NCI-H2029 (cell line): ENCODE data around the gene E2F1.

Experiments used
- DNase-seq: peaks from one replicate; lab custom pipeline; 2025; lab: John Stamatoyannopoulos, UW

Gene E2F1

DNA sequence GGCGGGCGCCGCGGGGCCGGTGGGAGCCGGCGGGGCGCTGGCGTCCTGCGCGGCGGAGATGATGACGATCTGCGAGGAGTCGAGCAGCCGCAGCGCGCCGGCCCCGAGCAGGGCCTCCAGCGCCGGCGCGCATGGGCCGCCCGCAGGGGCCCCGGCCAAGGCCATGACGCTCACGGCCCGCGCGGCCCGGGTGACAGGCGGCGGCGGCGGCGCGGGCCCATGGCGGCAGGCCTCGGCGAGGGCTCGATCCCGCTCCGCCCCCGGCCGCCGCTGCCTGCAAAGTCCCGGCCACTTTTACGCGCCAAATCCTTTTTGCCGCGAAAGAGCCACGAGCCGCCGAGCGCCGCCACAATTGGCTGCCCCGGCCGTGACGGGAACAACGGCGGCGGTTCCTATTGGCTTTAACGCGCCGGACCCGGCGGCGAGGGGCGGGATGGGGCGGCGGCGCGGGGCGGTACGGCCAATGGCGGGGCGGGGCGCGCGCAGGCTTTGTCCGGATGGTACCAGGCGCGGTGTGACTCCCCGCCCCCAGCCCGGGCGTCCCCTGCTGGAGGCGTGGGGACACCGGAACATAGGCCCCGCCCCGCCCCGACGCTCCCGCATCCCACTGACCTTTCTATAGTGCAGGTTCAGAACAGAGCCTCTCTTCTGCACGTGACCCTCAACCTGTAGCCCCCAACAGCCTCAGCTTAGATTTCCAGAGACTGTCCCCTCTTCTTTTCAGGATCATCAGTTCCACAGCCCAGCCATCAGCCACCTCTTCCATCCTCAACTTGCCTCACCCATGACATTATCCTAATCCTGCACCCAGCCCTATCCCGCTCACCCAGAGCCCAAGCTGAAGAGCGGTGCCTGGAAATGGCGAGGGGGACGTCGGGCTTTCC, at the start of gene E2F1:
E2F1 (minus strand) TSS at position 286 of the 884 bp plus-strand sequence; CDS start at position 165, 121 bp downstream.
- peak; percentile 95 for DNase-seq

GRCh38 chr20:33733654-33734576, 47.7 kb upstream of the E2F1 start:
- no peak for DNase-seq

- peak; percentile 73 for DNase-seq
Measured at GRCh38 chr20:33732166-33732970, 46.2 kb upstream of the E2F1 start.

DNA sequence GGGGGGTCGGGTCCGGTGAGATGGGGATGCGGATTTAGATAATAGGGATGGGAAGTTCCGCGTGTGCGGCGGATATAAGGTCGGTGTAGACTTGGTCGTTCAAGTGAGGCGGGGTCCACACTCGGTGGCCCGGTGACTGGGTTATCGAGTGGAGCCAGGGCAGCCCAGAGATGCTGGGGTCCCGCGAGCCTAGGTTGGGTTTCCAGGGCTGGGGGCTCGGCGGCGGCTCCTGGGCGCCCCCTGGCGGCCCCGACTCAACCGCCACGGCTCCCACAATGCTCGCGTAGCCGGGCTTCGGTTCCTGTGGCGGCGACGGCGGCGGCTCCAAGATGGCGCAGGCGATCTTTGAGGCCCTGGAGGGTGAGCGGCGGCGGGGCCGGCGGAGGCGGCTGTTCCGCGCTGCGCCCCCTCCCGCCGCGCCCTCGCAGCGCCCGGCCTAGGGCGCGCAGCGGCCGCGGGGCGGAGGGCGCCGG, 45.5 kb upstream of the E2F1 start, which contains the start of gene ZNF341:
ZNF341 (plus strand) TSS at position 304 of the 473 bp plus-strand sequence; CDS start at position 330, 26 bp downstream.
- peak; percentile 89 for DNase-seq

DNA sequence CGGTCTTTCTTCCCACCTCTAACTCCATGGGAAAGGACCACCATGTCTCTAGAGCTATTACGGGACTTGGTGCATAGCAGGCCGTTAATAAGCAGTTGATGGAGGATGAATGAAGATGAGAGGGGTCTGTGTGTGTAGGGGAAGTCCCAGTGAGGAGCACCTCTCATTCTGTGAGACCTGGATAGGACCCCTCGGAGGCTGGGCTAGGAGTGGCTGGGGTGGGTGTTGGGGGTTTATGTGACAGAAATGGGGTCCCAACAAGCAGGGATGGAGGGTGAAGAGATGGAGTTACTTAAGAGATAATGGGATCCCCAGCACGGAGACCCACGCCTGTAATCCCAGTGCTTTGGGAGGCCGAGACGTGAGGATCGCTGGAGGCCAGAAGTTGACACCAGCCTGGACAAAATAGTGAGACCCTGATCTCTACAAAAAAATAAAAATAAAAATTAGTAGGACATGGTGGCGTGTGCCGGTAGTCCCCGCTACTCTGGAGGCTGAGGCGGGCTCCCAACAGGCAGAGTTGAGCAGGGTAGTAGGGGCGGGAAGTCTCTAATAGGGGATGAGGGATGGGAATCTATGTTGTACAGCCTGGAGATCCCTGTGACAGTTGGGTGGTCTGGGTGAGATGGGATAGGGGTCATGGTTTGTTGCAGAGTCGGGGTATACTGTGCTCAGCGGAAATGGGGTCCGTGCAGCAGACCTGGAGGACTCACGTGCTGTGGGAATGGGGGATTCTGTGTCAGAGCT, 44.9 kb upstream of the E2F1 start:
- no peak for DNase-seq

GRCh38 chr20:33729101-33729500, 42.9 kb upstream of the E2F1 start:
- no peak for DNase-seq

DNA sequence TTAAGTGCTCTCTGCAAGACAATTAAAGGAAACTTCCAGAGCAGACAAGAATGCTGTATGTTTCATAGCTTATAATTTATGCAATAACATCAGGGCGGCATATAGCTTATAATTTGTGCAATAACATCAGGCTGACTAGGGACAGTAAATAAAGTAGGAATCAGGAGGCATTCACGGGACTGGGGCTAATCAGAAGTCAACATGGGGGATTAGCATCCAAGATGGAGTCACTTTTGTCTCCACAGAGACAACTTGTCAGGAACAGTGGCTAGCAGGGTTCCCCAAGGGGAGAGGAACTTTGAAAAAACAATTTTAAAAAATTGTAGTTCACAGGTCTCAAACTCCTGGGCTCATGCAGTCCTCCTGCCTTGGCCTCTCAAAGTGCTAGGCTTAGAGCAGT, 42.3 kb upstream of the E2F1 start:
- no peak for DNase-seq

- no peak for DNase-seq
Measured at GRCh38 chr20:33727806-33728205, 41.6 kb upstream of the E2F1 start.

DNA sequence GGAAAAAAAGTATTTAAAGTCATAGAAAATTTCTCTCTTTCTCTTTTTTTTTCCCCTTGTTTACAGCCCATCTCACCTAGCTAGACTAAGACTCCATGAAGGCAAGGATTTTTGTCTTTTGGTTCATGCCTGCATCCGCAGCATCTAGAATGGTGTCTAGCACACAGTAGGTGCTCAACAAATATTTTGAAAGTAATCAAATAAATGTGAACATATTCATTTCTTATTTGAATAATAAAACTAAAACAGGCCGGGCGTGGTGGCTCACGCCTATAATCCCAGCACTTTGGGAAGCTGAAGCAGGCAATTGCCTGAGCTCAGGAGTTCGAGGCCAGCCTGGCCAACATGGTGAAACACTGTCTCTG, 40.9 kb upstream of the E2F1 start:
- DNase-seq: no peak

- no peak for DNase-seq
Measured at GRCh38 chr20:33725607-33726264, 39.6 kb upstream of the E2F1 start.

- DNase-seq: no peak
Measured at GRCh38 chr20:33724439-33725094, 38.4 kb upstream of the E2F1 start.

DNA sequence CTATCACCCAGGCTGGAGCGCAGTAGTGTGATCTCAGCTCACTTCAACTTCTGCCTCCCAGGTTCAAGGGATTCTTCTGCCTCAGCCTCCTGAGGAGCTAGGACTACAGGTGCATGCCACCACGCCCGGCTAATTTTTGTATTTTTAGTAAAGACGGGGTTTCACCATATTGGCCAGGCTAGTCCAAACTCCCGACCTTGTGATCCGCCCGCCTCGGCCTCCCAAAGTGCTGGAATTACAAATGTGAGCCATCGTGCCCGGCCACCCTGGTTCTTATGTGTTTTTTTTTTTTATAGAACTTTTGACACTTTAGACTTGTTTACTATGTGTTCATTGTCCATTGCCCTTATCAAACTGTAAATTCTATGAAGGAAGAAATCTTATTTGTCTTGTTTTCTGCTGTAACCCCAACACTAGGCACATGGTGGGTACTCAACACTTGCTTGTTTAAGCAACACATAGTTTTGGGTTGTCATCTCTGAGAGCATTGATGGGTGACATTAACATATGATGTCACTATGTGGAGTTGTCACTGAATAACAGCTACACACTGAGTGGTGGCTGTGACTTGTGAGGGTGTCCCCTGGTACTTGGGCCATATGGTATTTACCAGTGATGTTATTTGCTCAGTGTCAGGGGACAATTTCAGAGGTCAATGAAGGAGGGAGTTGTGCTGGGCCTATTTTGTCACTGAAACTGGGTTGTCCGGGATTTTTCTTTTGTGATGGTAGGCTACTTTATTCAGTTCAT, 35.4 kb upstream of the E2F1 start:
- DNase-seq: no peak

DNA sequence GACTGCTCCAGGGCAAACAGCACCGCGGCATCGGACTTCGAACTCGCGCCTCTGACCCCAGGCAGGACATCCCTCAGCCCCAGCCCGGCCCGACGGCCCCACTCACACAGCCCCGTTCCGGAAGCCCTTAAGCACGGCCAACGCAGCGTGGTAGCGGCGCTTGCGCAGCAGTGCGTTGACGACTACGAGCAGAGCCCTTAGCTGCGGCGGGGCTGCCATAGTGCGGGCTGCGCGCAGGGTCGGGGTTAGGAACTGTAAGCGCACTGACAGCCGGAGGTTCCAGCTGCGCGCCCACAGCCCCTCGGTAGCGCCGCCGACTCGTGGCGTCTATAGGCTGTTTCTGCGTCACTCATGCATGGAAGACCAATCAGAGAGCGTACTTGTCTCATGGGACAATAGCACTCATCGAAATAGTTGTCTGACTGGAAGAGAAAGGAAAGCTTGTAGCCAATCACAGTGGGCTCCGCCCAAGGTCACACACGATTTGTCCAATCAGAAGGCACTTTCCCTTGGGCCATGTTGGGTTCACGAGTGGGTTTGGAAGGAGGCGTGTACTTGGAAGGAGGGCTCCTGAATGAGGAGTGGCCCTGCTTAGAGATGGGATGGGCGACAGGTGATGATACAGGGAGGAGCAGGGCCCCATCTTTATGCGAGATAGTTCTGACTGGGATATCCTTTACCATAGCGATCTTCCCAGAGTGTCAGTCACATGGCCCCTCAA, 34.0 kb upstream of the E2F1 start, which contains the start of gene PXMP4:
PXMP4 (minus strand) TSS at position 322 of the 721 bp plus-strand sequence; CDS start at position 219, 103 bp downstream.
- DNase-seq: peak; percentile 99

DNA sequence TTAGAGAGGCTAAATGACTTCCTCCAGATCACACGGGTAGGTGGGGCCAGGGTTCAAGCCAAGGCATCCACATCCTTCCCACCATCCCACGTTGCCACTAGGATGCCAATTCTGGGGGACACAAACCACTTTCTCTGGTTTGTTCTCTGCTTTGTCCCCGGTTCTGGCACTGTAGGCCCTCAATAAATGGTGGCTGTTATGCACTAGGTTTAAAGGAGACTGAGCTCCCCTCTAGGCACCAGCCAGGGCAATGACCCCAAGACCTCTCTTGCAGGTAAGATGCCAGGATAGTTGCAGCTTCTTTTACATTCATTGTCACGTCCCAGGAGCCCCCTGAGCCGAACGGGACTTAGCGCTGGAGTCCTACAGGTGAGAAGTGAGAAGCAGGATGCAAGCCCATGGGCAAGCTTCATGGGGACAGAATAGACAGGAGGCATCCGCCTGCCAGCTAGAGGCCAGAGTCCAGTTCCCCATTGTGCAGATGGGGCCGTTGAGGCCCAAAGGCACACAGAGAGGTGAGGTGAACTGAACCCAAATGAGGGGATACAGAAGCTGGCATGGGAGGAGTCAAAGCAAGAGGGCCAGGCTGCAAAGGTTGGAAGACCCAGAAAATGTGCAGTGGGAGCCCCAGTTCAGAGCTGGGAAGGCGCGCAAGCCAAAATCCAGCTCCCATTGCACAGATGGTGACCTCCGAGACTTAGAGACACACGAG, 33.2 kb upstream of the E2F1 start:
- no peak for DNase-seq

- DNase-seq: no peak
Measured at GRCh38 chr20:33716498-33716897, 30.3 kb upstream of the E2F1 start.

- no peak for DNase-seq
Measured at GRCh38 chr20:33713865-33714367, 27.7 kb upstream of the E2F1 start.

DNA sequence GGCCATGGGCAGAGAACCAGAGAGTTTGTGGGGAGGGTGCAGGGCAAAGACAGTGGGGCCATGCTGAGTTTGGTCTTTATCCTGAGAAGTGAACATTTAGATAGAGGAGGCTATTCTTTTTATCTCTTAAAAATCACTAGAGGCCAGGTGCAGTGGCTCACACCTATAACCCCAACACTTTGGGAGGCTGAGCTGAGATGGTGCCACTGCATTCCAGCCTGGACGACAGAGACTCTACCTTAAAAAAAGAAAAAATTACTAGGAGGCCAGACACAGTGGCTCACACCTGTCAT, 25.2 kb upstream of the E2F1 start:
- no peak for DNase-seq
